ENCODE results near the gene YEATS2. TPM values are rescaled to one million over a fixed set of nuclear protein-coding genes. Genes with fewer than 3 reads are reported as not detected.

Gene YEATS2
- total RNA-seq, 1 donor from 2014 or later: 45.3 TPM

GRCh38 chr3:183794452-183794851 is 96.9 kb downstream of the YEATS2 start:
- H3K27ac Mint-ChIP-seq (ENCODE audit: unreplicated experiment): no peak overlapping the region
- TF ChIP-seq CTCF (IDR thresholded peaks at IDR 0.05; ENCODE audit: insufficient read depth, low read depth, low read length) (no peak), EZH2 (IDR thresholded peaks at IDR 0.05; ENCODE audit: insufficient read depth, low read length) (no peak)
- DNase-seq (ENCODE audit: low read depth) (no peak), FAIRE-seq (no peak)
- H3K27ac ChIP-seq (ENCODE audit: low read depth, low read length): no peak overlapping the region
- H3K27me3 ChIP-seq (ENCODE audit: insufficient read depth, low read length): no peaks in the 10 kb centered on the region
- H2AFZ ChIP-seq (ENCODE audit: low read depth, low read length): no peak overlapping the region
- H3K27me3 Mint-ChIP-seq (ENCODE audit: low read depth, unreplicated experiment): no peaks in the 10 kb centered on the region
- H3K9ac ChIP-seq (ENCODE audit: low read length): no peak overlapping the region
- H3K9me3 ChIP-seq (ENCODE audit: insufficient read depth, low read depth, low read length): no peaks in the 10 kb centered on the region
- no peaks in the 10 kb centered on the region for H3K9me3 Mint-ChIP-seq (ENCODE audit: unreplicated experiment)
- no peak overlapping the region for H3K4me3 Mint-ChIP-seq (ENCODE audit: unreplicated experiment)
- no peaks in the 10 kb centered on the region for H3K4me1 Mint-ChIP-seq (ENCODE audit: low read depth, unreplicated experiment)
- H4K20me1 ChIP-seq (ENCODE audit: insufficient read depth, low read length): peaks cover 17% of the 10 kb centered on the region
- H3K4me3 ChIP-seq (ENCODE audit: insufficient read depth, low read depth, low read length): no peak overlapping the region
- no peaks in the 10 kb centered on the region for H3K4me1 ChIP-seq (ENCODE audit: insufficient read depth, low read length)
- H3K36me3 Mint-ChIP-seq (ENCODE audit: low read depth, unreplicated experiment): peaks cover 20% of the 10 kb centered on the region
- H3K36me3 ChIP-seq (ENCODE audit: insufficient read depth, low read length): peaks cover 38% of the 10 kb centered on the region
- H3K79me2 ChIP-seq (ENCODE audit: insufficient read depth, low read length): peaks cover 11% of the 10 kb centered on the region
- H3K4me2 ChIP-seq (ENCODE audit: low read length): no peak overlapping the region

GRCh38 chr3:183796372-183796771 is 98.8 kb downstream of the YEATS2 start:
- Histone ChIP-seq H3K9ac (ENCODE audit: low read length) (no peak overlapping the region), H4K20me1 (ENCODE audit: insufficient read depth, low read length) (peaks cover 5% of the 10 kb centered on the region), H3K9me3 (ENCODE audit: insufficient read depth, low read depth, low read length) (no peaks in the 10 kb centered on the region), H3K4me2 (ENCODE audit: low read length) (no peak overlapping the region), H3K36me3 (ENCODE audit: insufficient read depth, low read length) (peaks cover 38% of the 10 kb centered on the region), H3K4me1 (ENCODE audit: insufficient read depth, low read length) (no peaks in the 10 kb centered on the region), H3K4me3 (ENCODE audit: insufficient read depth, low read depth, low read length) (no peak overlapping the region), H2AFZ (ENCODE audit: low read depth, low read length) (no peak overlapping the region), H3K27me3 (ENCODE audit: insufficient read depth, low read length) (no peaks in the 10 kb centered on the region), H3K27ac (ENCODE audit: low read depth, low read length) (no peak overlapping the region), H3K79me2 (ENCODE audit: insufficient read depth, low read length) (no peaks in the 10 kb centered on the region)
- H3K4me3 Mint-ChIP-seq (ENCODE audit: unreplicated experiment): no peak overlapping the region
- peaks cover 16% of the 10 kb centered on the region for H3K36me3 Mint-ChIP-seq (ENCODE audit: low read depth, unreplicated experiment)
- no peaks in the 10 kb centered on the region for H3K4me1 Mint-ChIP-seq (ENCODE audit: low read depth, unreplicated experiment)
- DNase-seq (ENCODE audit: low read depth): no peak
- FAIRE-seq: no peak
- no peak overlapping the region for H3K27ac Mint-ChIP-seq (ENCODE audit: unreplicated experiment)
- H3K27me3 Mint-ChIP-seq (ENCODE audit: low read depth, unreplicated experiment): no peaks in the 10 kb centered on the region
- H3K9me3 Mint-ChIP-seq (ENCODE audit: unreplicated experiment): no peaks in the 10 kb centered on the region
- no peak for TF ChIP-seq CTCF (IDR thresholded peaks at IDR 0.05; ENCODE audit: insufficient read depth, low read depth, low read length)

- FAIRE-seq: no peak
- H2AFZ ChIP-seq (ENCODE audit: low read depth, low read length): no peak overlapping the region
- no peaks in the 10 kb centered on the region for H3K9me3 ChIP-seq (ENCODE audit: insufficient read depth, low read depth, low read length)
- no peaks in the 10 kb centered on the region for H3K4me1 ChIP-seq (ENCODE audit: insufficient read depth, low read length)
- Mint-ChIP-seq H3K27ac (ENCODE audit: unreplicated experiment) (no peak overlapping the region), H3K9me3 (ENCODE audit: unreplicated experiment) (no peaks in the 10 kb centered on the region), H3K4me3 (ENCODE audit: unreplicated experiment) (no peak overlapping the region), H3K27me3 (ENCODE audit: low read depth, unreplicated experiment) (no peaks in the 10 kb centered on the region), H3K4me1 (ENCODE audit: low read depth, unreplicated experiment) (no peaks in the 10 kb centered on the region), H3K36me3 (ENCODE audit: low read depth, unreplicated experiment) (peaks cover 19% of the 10 kb centered on the region)
- peaks cover 45% of the 10 kb centered on the region for H3K36me3 ChIP-seq (ENCODE audit: insufficient read depth, low read length)
- no peak overlapping the region for H3K27ac ChIP-seq (ENCODE audit: low read depth, low read length)
- no peak overlapping the region for H3K9ac ChIP-seq (ENCODE audit: low read length)
- H4K20me1 ChIP-seq (ENCODE audit: insufficient read depth, low read length): peaks cover 5% of the 10 kb centered on the region
- H3K4me2 ChIP-seq (ENCODE audit: low read length): no peak overlapping the region
- DNase-seq (ENCODE audit: low read depth): no peak
- no peaks in the 10 kb centered on the region for H3K27me3 ChIP-seq (ENCODE audit: insufficient read depth, low read length)
- H3K79me2 ChIP-seq (ENCODE audit: insufficient read depth, low read length): no peaks in the 10 kb centered on the region
- no peak for TF ChIP-seq CTCF (IDR thresholded peaks at IDR 0.05; ENCODE audit: insufficient read depth, low read depth, low read length)
- no peak for TF ChIP-seq EZH2 (IDR thresholded peaks at IDR 0.05; ENCODE audit: insufficient read depth, low read length)
- no peak overlapping the region for H3K4me3 ChIP-seq (ENCODE audit: insufficient read depth, low read depth, low read length)
These were observed 100.4 kb downstream of the YEATS2 start for GRCh38 chr3:183797996-183798395.

All from astrocyte (in vitro differentiated cells and primary cell).